Activated naive CD8-positive, alpha-beta T cell treated with anti-CD3 and anti-CD28 coated beads for 36 hours (primary cell): ENCODE data around the gene MARF1. TPM values are rescaled to one million over a fixed set of nuclear protein-coding genes. Genes with fewer than 3 reads are reported as not detected.
"Not testable (repeated sequence)": the region's sequence is repeated elsewhere in the genome, so short reads cannot be mapped to it uniquely, and the experiment has no call there.

Experiments used
- DNase-seq: peaks from one replicate; pipeline ENCODE4 v3.0.0; 2021
- H3K27ac Mint-ChIP-seq: one replicate; pipeline ENCODE4 v1.8.0; 2022; ENCODE audit warnings: mild to moderate bottlenecking, moderate library complexity, mixed read lengths
- H3K27me3 Mint-ChIP-seq: one replicate; pipeline ENCODE4 v1.8.0; 2022; ENCODE audit warnings: mild to moderate bottlenecking, mixed read lengths
- H3K36me3 Mint-ChIP-seq: one replicate; pipeline ENCODE4 v1.8.0; 2021; ENCODE audit warnings: mild to moderate bottlenecking, mixed read lengths
- H3K4me1 Mint-ChIP-seq: one replicate; pipeline ENCODE4 v1.8.0; 2021; ENCODE audit warnings: mixed read lengths
- H3K4me3 Mint-ChIP-seq: one replicate; pipeline ENCODE4 v1.8.0; 2022; ENCODE audit warnings: mild to moderate bottlenecking, moderate library complexity, mixed read lengths
- H3K9me3 Mint-ChIP-seq: one replicate; pipeline ENCODE4 v1.8.0; 2022; ENCODE audit warnings: mixed read lengths
- total RNA-seq, 2 experiments: library from RNA; stranded (reverse); gene quantifications; one replicate each; pipeline ENCODE4 v1.2.3, GENCODE V29; 2021

The MARF1 gene
- total RNA-seq, 2 experiments from 2014 or later: 51.0 to 52.1 TPM

DNA sequence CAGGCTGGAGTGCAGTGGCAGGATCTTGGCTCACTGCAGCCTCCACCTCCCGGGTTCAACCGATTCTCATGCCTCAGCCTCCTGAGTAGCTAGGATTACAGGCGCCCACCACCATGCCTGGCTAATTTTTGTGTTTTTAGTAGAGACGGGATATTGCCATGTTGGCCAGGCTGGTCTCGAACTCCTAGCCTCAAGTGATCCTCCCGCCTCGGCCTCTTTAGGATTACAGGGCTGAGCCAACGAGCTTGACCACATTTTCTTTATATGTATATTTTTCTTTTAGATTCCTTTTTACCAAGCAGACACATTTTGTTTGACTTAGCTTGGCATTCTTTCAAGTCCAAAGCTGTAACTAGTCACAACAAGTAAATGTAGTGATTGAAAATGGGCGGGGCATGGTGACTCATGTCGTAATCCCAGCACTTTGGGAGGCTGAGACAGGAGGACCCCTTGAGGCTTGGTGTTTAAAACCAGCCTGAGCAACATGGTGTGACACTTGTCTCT is 2.1 kb upstream of the MARF1 start:
- H3K27ac Mint-ChIP-seq, H3K4me3 Mint-ChIP-seq: not testable (repeated sequence)
- peaks cover 39% of the 10 kb centered on the region for H3K4me1 Mint-ChIP-seq

DNA sequence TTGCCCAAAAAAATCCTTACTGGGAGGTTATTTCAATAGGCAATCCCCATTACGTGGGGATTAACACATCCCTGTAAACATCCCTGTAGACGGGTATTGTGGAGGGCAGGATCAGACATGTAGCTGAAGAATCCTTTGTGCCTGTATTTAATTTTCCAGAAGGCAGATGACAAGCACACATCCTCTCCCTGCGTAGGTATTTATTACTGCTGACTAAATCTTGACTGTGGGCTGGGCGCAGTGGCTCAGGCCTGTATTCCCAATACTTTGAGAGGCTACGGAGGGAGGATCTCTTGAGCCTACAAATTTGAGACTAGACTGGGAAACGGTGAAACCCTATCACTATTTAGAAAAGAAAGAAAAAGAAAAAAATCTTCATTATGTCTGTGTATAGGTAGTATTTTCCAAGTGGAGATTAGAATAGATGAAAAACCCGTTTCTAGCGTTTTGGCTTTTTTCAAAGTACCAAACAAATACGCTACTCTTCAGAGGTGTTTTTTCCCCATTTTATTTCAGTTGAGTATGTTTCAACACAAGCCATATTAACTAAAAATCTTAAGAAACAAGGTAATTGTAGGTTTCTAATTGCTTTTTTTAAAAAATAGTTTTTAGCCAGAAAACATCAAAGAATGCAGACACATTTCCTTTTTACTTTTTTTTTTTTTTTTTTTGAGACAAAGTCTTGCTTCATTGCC is 1.5 kb upstream of the MARF1 start:
- Mint-ChIP-seq H3K27ac (peak overlapping the region; percentile 98), H3K27me3 (no peaks in the 10 kb centered on the region), H3K4me1 (peaks cover 40% of the 10 kb centered on the region), H3K4me3 (peak overlapping the region; percentile 93), H3K36me3 (peaks cover 8% of the 10 kb centered on the region), H3K9me3 (no peaks in the 10 kb centered on the region)
- no peak for DNase-seq

More for the DNA sequence above, 2.1 kb upstream of the MARF1 start:
- not testable (repeated sequence) for H3K9me3 Mint-ChIP-seq, H3K27me3 Mint-ChIP-seq, H3K36me3 Mint-ChIP-seq
- peak; percentile 29 for DNase-seq

DNA sequence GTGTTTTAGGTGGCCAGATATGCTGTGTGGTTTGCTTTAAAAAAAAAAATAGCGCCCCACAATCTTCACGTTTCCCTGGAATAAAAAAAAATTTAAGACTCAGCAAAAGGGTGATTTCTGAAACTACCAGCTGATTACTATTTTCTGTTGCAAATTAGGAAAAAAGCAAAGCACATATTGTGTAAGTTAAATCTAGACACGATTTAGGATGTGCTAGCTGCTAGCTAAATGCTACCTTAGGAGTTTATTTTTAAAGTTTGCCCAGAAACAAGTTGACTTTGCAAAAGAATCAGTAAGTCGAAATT is 944 bp upstream of the MARF1 start:
- Mint-ChIP-seq H3K36me3 (peaks cover 13% of the 10 kb centered on the region), H3K9me3 (peaks cover 2% of the 10 kb centered on the region), H3K27me3 (no peaks in the 10 kb centered on the region), H3K4me3 (peak overlapping the region; percentile 93), H3K27ac (peak overlapping the region; percentile 98), H3K4me1 (peaks cover 43% of the 10 kb centered on the region)
- DNase-seq: no peak

DNA sequence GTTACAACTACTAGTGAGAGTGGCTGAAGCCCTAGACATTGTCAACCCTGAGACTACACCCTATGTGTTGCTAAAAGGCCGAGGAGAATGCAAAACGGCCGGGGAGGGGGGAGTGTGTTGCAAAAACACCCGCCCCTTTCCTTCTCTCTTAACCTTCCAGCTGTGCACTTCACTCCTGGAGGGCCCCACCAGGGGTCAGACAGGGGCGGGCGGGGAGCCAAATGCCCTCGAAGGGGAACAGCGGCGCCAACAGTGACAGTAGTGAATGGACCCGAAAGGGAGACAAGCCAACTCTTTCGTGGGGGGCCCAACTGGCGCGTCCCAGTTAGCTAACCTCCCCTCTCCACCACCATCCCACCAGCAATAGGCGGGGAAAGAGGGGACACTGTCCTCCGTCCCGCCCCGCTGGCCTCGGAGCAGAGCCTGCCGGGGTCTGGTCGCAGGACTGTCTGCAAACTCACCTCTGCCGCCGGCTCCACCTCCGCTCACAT is 352 bp downstream of the MARF1 start:
- H3K27me3 Mint-ChIP-seq: no peaks in the 10 kb centered on the region
- H3K4me3 Mint-ChIP-seq: peak overlapping the region; percentile 93
- H3K36me3 Mint-ChIP-seq: peaks cover 25% of the 10 kb centered on the region
- peak overlapping the region; percentile 98 for H3K27ac Mint-ChIP-seq
- peak; percentile 86 for DNase-seq
- peaks cover 7% of the 10 kb centered on the region for H3K9me3 Mint-ChIP-seq
- peaks cover 52% of the 10 kb centered on the region for H3K4me1 Mint-ChIP-seq

DNA sequence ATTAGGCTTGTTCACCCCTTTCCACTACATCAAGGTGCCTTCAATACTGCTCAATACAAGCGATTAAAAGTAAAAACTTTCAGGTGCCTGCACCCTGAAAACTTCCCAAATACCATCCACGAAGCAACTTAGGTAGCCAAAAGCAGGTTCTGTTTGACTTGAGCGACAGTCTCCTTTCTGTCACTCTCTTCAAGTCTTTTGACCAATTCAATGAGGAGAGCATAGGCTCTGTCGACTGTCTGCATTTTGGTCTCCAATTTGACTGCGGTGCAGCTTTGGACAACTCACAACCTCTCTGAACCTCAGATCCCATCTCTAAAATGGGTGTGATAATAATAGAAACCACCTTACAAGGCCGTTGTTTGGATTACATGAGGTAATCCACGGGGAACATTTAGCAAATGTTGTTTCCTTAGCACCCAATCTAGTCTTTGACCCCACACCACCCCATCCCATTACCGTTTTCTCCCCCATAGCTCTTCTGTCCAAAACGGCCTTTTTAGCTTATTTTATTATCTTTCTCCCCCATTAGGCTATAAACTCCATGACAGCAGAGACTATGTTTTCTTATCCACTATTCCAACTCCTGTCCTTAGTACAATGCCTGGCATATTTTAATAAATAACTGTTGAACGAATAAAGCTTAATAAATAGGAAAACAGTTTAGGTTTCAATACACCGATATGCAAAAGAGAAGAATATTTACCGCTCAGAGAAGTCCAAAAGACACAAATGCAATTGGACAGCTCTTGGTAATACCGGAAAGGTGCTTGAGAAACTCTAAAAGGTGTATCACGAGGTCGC is 999 bp downstream of the MARF1 start:
- H3K36me3 Mint-ChIP-seq: peaks cover 31% of the 10 kb centered on the region
- no peak for DNase-seq
- H3K27ac Mint-ChIP-seq: peak overlapping the region; percentile 98
- peak overlapping the region; percentile 93 for H3K4me3 Mint-ChIP-seq
- H3K4me1 Mint-ChIP-seq: peaks cover 57% of the 10 kb centered on the region
- peaks cover 7% of the 10 kb centered on the region for H3K9me3 Mint-ChIP-seq
- no peaks in the 10 kb centered on the region for H3K27me3 Mint-ChIP-seq

DNA sequence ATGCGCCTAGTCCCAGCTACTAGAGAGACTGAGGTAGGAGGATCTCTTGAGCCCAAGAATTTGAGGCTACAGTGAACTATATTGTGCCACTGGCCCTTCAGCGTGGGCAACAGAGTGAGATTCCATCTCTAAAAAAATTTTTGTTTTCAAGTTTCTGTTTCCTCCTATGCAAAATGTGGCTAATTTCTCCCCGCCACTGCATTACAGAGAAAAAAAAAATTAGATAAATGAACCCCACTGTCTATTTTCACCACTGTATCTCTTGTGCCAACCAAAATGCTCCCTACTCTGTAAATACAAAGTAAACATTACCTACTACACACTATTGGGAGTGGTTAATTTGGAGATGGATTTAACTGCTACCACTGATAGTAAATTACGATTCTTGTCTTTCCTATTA is 2.0 kb downstream of the MARF1 start:
- H3K4me3 Mint-ChIP-seq: peak overlapping the region; percentile 93
- peaks cover 67% of the 10 kb centered on the region for H3K4me1 Mint-ChIP-seq
- H3K9me3 Mint-ChIP-seq: peaks cover 7% of the 10 kb centered on the region
- peak overlapping the region; percentile 98 for H3K27ac Mint-ChIP-seq
- DNase-seq: no peak
- peaks cover 41% of the 10 kb centered on the region for H3K36me3 Mint-ChIP-seq
- H3K27me3 Mint-ChIP-seq: no peaks in the 10 kb centered on the region

DNA sequence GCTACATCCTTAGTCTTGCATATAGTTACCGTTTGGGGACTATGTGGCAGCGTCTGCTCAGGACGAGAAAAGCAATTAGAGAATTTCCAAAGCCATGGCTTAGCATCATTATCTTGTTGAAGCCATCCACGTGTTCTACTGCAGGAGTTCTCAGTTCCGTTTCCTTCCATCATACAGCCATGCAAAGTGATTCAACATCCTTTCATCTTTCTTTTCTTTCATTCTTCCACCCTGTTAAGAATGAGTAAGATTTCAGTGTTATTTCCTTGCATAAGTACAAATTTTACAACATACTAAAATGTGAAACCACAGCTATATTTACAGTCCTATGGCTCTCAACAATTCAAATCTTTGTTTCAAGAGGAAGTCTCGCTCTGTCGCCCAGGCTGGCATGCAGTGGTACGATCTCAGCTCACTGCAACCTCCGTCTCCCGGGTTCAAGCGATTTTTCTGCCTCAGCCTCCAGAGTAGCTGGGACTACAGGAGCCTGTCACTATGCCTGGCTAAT is 3.8 kb downstream of the MARF1 start:
- Mint-ChIP-seq H3K4me3 (peak overlapping the region; percentile 63), H3K27me3 (no peaks in the 10 kb centered on the region), H3K36me3 (peaks cover 55% of the 10 kb centered on the region), H3K9me3 (peaks cover 7% of the 10 kb centered on the region), H3K4me1 (peaks cover 77% of the 10 kb centered on the region), H3K27ac (peak overlapping the region; percentile 94)
- no peak for DNase-seq

DNA sequence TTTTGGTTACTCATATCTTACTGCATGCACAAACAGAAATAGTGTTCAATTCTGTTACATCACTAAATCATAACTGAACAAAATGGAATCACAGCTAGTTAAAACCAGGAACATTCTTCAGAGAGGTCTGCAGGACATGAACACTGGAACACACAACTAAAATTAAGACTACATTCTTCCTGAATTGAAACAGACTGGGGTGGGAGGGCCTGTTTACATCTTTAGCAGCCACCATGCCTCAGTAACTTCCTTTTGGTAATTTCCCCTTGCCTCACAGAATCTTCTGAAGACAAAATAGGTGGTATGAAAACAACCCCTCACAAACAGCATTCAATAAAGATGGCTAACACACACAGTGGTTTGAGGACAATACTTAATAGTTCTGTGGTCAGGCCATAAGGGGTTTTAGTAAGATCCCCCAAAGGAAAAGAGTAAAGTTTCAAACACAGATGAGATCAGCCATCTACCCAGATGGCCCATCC is 6.5 kb downstream of the MARF1 start:
- H3K27ac Mint-ChIP-seq: peak overlapping the region; percentile 92
- peaks cover 79% of the 10 kb centered on the region for H3K4me1 Mint-ChIP-seq
- DNase-seq: no peak
- peak overlapping the region; percentile 51 for H3K4me3 Mint-ChIP-seq
- no peaks in the 10 kb centered on the region for H3K27me3 Mint-ChIP-seq
- peaks cover 7% of the 10 kb centered on the region for H3K9me3 Mint-ChIP-seq
- H3K36me3 Mint-ChIP-seq: peaks cover 74% of the 10 kb centered on the region

DNA sequence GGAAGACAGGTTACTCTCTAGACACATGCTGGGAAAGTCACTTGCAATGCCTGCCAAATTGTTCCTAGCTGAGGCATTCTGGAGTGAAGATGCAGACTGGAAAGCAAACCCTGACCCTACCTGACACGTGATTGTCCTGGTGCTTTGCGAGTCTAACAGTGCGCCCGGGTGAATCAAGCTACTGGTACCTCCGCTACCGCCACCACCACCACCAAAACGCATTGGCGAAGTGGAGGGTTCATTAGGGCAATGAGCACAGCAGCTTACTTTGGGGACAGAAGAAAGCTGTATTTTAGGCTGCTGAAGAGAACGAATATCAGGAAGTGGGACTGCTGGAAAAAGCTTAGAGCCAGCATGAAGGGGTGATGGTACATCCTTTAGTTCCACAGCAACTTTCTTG is 7.0 kb downstream of the MARF1 start:
- H3K4me3 Mint-ChIP-seq: no peak overlapping the region

DNA sequence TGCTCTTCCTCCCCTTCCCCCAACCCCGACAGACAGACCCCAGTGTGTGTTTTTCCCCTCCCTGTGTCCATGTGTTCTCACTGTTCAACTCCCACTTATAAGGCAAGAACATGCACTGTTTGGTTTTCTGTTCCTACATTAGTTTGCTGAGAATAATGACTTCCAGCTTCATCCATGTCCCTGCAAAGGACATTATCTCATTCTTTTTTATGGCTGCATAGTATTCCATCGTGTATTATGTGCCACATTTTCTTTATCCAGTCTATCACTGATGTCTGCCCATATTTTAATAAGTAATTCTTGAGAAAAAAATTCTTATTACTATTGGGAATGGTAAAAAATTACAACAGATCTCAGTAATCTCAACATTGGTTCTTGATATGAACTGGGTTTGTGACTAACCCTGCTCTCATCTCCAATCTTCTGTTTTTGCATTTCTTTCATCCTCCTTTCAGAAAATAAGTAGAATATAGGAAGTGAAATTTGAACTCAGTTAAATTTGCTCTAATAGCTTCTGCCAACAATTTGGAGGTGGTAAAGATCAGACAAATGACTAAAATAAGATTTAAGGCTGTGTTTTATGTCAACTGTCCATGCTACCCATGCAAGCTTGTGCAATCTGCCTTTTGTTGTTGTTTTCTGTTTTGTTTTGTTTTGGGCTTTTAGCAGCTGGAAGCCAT is 11.1 kb downstream of the MARF1 start:
- H3K4me1 Mint-ChIP-seq: peaks cover 46% of the 10 kb centered on the region
- no peak overlapping the region for H3K4me3 Mint-ChIP-seq
- H3K27ac Mint-ChIP-seq: peak overlapping the region; percentile 39
- DNase-seq: no peak
- no peaks in the 10 kb centered on the region for H3K27me3 Mint-ChIP-seq
- peaks cover 49% of the 10 kb centered on the region for H3K36me3 Mint-ChIP-seq
- no peaks in the 10 kb centered on the region for H3K9me3 Mint-ChIP-seq

More for the DNA sequence above, 7.0 kb downstream of the MARF1 start:
- no peaks in the 10 kb centered on the region for H3K27me3 Mint-ChIP-seq
- peaks cover 73% of the 10 kb centered on the region for H3K36me3 Mint-ChIP-seq
- peaks cover 74% of the 10 kb centered on the region for H3K4me1 Mint-ChIP-seq
- peak overlapping the region; percentile 92 for H3K27ac Mint-ChIP-seq
- peaks cover 7% of the 10 kb centered on the region for H3K9me3 Mint-ChIP-seq
- DNase-seq: no peak

DNA sequence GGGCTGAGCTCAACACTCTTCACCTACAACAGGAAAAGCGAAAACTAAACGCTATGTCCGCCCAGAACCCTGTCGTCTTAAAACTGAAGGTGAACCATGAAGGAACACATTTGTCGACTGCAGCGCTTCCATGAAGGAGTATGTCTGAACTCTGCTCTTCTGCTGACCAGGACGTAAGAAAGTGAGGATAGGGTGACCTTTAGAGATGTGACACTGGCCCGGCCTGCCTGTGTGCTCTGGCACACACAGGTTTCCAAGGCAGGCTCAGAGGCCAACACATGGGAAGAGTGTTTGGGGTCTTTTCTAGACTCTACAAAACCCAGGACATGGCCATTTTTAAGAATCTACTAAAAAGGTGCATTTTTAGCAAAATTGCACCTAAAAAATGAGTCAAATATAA is 21.1 kb downstream of the MARF1 start:
- H3K27me3 Mint-ChIP-seq: no peaks in the 10 kb centered on the region
- H3K4me1 Mint-ChIP-seq: peaks cover 7% of the 10 kb centered on the region
- H3K9me3 Mint-ChIP-seq: no peaks in the 10 kb centered on the region
- H3K4me3 Mint-ChIP-seq: no peak overlapping the region
- DNase-seq: no peak
- peaks cover 33% of the 10 kb centered on the region for H3K36me3 Mint-ChIP-seq
- H3K27ac Mint-ChIP-seq: peak overlapping the region; percentile 25

DNA sequence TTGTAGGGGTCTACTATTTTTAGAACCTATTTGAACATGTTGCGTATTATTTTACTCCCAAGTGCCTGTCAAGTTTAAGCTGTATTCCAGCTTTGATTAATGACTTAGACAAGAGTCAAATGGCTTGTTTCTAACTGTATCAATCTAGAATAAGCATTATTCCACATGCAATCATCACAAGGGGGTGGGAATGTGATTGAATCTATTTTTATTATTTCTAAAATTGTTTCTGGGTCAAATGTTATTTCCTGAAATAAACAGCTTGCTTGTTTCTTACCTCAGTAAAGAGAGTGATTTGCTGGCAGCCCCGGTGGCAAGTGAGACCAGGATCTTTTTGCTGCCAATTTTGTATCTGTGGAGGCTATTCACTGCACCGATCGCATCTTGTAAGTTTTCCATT is 21.5 kb downstream of the MARF1 start:
- H3K36me3 Mint-ChIP-seq: peaks cover 33% of the 10 kb centered on the region
- no peak overlapping the region for H3K27ac Mint-ChIP-seq
- H3K9me3 Mint-ChIP-seq: no peaks in the 10 kb centered on the region
- peaks cover 7% of the 10 kb centered on the region for H3K4me1 Mint-ChIP-seq
- no peak overlapping the region for H3K4me3 Mint-ChIP-seq
- no peaks in the 10 kb centered on the region for H3K27me3 Mint-ChIP-seq
- DNase-seq: no peak

DNA sequence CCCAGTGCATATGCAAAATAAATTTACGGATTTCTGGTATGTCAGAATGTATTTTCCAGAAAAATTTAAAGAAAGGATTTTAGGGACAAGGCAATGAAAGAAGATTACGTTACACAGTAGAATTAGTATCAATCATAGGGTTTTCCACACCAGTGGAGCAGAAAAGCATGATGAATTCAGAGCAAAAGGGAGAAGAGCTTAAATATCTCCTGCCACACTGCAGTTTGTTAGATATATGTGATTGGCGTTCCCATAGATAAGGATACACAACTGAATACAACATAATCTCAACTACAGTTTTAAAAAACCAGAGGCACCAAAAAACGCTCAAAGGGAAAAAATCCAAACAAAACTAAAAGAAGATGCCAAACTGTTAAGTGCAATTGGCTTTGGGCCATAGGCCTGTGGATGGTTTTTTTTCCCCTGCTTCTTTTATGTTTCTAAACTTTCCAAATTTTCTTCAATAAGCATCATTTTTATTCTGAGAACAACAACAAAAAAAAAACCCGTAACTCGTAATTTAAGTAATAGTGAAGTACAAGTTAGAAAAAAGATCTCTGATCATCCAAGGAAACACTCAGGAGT is 22.3 kb downstream of the MARF1 start:
- no peaks in the 10 kb centered on the region for H3K9me3 Mint-ChIP-seq
- peaks cover 33% of the 10 kb centered on the region for H3K36me3 Mint-ChIP-seq
- no peak overlapping the region for H3K4me3 Mint-ChIP-seq
- H3K27ac Mint-ChIP-seq: no peak overlapping the region
- no peaks in the 10 kb centered on the region for H3K27me3 Mint-ChIP-seq
- DNase-seq: no peak
- H3K4me1 Mint-ChIP-seq: peaks cover 7% of the 10 kb centered on the region

DNA sequence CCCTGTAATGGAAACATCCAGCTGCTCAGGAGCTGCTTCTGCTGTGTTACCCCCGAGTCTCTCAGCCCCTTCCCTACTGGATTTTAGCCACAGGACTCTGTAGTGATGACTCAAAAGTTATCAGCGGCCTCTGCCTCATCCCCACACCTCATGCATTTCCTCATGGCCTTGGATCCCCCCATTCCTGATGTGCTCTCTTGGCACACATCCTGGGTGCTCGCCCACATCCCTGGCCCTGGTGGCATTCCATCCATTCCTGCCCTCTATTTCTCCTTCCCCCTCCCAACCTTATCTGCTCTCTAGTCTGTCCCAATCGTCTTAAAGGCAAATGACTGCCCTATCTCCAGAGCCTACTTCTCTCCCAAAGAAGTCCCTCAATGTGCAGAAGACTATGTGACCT is 24.6 kb downstream of the MARF1 start:
- DNase-seq: no peak
- Mint-ChIP-seq H3K27me3 (no peaks in the 10 kb centered on the region), H3K9me3 (no peaks in the 10 kb centered on the region), H3K4me3 (no peak overlapping the region), H3K36me3 (peaks cover 19% of the 10 kb centered on the region), H3K4me1 (no peaks in the 10 kb centered on the region), H3K27ac (no peak overlapping the region)
